ENCODE results near the gene PPP1R37.
"Not testable (repeated sequence)": the region's sequence is repeated elsewhere in the genome, so short reads cannot be mapped to it uniquely, and the experiment has no call there.

The PPP1R37 gene

GRCh38 chr19:45117671-45118070 is 24.7 kb downstream of the PPP1R37 start:
- no peak for DNase-seq

DNA sequence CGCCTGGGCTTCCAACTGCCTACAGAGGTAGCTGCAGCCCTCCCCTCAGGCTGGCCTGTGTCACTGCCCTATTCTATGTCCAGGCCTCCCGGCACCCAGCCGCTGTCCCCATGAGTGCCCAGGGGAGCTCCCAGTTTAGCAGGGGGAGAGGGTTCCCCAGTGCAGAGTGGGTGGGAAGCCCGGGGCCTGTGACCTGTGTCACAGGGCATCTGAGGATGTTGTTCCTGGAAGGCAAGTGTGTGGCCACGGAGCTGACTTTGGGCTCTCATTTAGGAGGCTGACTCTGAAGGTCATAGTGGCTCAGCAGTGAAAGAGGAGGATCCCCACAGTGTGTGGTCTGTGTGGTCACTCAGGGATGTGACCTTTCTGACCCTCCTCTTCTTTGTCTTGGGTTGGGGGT is 25.1 kb downstream of the PPP1R37 start:
- DNase-seq: no peak

- DNase-seq: not testable (repeated sequence)
These were observed 25.8 kb downstream of the PPP1R37 start for GRCh38 chr19:45118591-45119355.

DNA sequence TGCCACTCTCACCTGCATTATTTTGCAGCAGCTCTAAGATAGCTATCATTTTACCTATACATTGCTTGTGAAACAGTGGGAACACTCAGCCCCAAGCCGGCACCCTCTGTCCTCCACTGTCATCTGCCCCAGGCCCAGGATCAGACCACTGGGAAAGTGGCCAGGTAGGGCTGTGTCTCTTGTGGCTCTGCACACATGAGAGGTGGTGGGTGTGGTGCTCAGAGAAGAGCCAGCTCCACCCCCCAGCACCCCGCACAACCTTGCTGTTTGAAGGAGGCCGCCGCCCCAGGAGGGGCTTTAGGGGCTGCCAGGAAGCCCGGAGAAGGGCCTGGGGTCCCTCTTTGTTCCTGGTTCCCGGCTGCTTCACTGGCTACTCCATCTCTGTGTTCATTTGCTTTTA is 26.6 kb downstream of the PPP1R37 start:
- no peak for DNase-seq

GRCh38 chr19:45121827-45122345 is 28.9 kb downstream of the PPP1R37 start:
- no peak for DNase-seq

DNA sequence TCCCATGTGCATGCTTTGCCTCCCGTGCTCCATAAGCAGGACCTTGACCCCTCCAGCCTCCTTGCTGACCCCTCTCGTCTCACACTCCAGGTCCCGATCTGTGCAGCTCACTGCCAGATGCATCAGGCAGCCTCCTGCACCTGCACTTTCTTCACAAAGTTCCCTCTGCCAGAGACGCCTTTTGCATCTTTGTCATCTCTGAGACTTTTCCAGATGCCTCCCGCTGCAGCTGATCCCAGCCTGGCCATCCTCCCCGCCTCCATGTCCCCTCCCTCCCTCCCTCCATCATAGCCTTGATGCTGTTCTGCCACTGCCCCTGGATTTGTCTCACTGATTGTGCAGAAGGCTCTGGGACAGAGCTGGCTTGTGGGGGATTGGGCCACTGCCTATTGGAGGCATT is 29.9 kb downstream of the PPP1R37 start:
- DNase-seq: no peak

- DNase-seq: no peak
These were observed 30.5 kb downstream of the PPP1R37 start for GRCh38 chr19:45123440-45123850.

DNA sequence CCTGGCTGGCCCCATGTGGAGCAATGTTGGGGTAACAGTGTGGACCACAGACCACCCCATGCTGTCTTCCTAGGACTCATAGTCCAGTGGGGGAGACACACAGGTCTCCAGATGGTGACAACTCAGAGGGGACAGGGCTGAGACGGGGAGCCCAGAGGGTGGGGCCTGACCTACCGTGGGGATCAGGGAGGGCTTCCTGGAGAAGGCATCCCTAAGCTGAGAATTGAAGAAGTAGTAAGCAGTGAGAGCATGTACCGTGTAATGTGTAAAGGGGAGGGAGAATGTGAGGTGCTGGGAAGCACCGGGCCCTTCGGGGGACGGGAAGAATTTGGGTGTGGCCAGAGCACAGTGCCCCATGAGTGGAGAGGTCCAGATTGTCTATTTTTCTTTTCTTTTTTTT is 31.0 kb downstream of the PPP1R37 start:
- DNase-seq: no peak

GRCh38 chr19:45125360-45125759 is 32.4 kb downstream of the PPP1R37 start:
- no peak for DNase-seq

DNA sequence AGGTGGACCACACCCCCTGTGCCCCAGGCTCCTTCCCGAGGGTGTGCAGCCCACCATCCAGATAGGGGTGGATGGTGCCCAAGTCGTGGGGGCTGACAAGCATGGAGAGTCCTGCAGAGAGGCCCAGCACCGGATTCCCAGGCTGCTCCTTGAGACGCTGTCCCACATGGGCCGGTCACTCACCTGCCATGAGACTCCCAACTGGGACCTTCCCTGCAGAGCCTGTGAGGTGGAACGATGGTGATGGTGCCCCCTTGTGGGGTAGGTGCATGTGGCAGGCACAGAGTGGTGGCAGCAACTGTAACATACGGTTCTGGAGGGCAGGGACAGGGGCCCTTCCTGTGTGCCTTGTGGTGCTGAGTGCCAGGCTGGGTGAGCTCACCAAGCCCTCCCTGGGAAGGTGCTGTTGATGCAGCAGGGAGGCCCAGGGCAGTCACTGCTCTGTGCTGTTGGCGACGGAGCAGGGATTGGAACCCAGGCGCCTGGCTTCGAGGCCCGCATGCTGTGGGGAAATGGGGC is 33.1 kb downstream of the PPP1R37 start:
- peak; percentile 73 for DNase-seq

DNA sequence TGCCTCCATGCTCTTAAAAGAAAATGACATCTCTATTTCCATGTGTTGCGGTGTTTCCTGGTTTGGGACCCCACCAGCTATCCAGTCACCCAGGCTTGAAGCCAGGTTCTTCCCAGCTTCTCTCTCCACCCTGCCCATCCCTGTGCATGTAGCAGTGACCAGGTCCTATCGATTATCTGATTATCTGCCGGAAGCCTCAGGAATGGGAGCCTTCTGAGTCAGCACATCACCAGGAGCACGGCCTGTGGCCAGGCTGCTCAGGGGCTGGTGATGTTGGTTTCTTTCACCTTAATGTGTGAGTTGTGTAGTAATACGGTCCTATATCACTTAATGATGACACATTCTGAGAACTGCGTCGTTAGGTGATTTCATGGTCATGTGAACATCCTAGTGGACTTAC is 33.7 kb downstream of the PPP1R37 start:
- DNase-seq: no peak

DNA sequence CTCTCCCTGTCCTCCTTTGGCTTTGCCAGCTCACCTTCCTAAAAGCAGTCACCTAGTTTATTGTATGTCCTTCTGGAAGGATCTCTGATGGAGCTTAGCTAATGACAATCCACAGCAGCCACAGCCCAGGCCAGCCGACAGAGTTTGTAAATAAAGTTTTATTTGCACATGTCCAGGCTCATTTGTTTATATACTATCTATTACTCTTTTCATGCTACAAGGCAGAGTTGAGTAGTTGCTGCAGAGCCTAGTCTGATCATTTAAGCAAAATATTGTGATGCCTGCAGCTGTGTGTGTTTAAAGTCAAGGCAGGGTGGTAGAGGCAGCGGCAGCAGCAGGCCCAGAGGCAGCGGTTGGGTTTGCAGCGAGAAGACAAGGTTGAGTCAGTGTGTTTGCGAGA is 35.2 kb downstream of the PPP1R37 start:
- no peak for DNase-seq

DNA sequence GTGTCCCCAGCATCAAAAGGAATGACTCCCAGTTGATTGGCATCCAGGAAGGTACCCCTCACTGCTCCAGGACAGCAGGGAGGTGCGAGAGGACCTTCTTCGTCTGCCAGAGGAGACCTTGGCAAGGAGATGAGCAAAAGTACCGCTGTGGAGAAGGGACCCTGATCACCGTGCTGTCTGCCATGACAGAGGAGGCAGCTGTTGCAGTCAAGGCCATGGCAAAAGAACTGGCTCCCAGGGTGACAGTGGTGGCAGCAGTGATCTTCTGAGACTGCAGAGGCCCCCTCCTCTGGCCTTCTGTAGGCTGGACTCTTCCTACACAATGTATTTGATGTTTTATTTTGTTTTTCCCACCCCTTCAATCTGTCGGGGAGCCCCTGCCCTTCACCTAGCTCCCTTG is 35.8 kb downstream of the PPP1R37 start:
- no peak for DNase-seq

GRCh38 chr19:45130236-45130635 is 37.3 kb downstream of the PPP1R37 start:
- DNase-seq: no peak

DNA sequence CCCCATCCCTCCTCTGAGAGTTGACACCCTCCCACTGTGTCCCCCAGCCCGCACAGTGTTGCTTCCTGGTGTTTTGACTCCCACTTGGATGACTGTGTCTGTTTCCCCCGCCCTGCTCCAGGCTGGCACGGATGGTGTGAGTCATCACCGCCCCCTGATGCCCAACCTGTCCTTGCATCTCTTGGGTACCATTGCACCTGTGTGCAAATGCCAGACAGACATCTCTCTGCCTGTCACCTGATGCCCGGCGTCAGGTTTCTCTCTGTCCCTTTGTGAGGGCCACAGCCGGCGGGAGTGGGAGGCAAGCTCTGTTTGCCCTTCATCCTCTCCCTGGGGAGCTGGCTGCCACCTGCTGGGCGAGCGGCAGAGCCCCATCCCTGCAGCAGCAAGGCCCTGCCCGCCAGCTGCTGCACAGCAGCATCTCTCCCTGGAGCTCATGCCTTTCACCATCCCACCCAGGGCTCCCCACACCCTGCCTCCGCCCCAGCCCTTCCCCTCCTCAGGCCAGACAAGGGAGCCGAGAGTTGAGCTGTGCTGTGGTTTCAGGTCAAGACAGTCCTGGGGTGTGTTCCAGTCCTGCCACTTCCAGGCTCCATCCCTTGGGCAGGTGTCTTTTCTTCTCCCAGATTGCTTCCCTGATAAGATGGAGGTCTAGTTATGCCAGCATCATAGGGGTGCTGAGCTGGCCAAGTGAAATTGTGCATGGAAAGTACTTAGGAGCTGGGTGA is 38.1 kb downstream of the PPP1R37 start:
- DNase-seq: no peak

DNA sequence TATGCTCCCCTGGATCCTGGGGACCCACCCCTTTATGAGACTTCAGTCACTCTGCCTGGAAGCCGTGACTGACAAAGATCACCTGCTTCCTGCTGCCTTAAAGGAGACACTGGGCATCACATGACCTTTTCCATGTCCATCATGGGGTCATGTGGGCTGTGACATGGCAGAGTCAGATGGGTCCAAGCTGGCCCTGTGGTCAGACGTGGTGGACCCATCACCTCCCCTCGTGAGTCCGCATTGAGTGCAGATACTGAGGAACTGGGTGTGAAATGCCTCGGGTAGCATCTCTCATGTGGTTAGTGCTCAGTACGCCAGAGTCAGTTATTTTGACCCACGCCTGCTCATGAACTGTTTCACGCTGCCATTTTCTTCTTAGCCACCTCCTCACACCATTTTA is 40.7 kb downstream of the PPP1R37 start:
- no peak for DNase-seq

DNA sequence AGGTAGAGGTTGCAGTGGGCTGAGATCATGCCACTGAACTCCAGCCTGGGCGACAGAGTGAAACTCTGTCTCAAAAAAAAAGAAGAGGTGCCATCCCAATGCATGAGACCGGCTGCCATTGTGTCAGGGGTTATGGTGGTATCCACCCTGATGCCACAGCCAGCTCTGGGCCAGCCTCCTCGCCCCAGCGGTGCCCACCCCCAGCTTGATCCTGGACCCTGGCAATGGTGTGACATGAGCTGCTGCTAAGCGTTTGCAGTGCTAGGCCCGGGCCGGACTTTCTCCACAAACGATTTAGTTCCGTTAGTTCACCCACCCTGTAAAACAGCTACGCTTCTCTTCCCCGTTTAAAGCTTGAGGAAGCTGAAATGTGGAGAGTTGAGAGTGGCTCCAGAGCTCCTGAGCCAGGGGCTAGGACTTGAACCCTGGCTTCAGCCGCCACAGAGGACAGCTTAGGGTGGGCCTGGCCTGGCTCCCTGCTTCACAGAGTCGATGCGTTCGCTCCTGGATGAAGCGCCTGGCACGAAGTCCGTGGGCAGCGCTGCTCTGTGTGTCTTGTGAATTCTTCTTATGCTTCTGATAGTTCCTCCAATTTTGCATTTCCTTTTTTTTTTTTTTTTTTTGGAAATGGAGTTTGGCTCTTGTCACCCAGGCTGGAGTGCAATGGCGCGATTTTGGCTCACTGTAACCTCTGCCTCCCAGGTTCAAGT is 42.4 kb downstream of the PPP1R37 start:
- DNase-seq: no peak

DNA sequence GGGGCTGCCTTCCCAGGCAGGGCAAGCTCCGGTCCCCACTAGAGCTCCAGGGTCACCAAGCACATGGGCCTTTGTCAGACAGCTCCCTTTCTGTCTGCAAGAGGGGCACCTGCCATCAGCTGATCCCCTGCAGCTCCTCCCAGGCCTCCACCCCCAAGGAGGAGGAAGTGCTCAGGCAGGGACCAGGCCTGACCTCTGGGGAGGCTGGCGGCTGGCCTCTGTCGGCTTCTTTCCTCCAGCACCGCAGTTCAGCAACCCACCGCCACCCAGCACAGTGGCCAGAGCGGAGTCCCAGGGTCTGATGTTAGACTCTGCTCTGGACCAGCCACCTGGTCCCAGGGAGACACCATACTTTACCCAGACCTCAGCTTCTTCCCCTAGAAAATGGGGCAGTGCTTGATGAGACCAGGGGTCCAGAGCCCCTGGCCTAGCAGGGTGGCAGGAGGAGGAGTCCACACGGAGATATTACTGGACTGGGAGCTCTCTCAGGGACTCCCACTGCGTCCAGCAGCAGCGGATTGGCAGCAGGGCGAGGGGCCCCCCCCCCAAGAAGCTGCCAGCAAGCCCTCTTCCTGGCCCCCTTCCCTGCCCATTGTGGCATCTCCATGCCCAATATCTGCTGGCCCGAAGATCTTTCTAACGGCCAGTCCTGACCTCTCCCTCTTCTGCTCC is 43.7 kb downstream of the PPP1R37 start:
- no peak for DNase-seq

DNA sequence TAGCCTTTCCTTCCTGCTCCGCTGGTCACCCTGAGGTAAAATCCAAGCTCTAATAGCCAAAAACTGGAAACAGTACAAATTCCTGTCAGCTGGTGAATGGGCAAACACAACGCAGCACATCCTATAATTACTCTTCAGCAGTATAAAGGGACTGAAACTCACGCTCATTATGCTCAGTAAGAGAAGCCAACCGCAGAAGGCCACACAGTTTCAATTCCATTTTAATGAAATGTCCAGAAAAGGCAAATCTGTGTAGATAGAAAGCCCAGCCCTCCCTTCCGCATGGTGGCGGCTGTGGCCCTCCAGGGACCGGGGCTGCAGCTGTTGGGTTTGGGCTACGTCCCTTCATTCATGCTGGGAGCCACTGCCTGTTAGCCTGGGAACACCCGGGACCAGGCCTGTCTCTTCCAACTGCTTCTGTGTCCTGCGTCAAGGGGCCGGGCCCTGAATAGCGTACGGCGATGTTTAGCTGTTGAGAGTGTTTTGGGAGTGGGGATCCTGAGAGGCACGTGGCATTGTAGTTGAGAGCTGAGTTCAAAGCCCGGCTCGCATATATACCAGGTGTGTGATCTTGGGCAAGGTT is 44.3 kb downstream of the PPP1R37 start:
- DNase-seq: no peak

DNA sequence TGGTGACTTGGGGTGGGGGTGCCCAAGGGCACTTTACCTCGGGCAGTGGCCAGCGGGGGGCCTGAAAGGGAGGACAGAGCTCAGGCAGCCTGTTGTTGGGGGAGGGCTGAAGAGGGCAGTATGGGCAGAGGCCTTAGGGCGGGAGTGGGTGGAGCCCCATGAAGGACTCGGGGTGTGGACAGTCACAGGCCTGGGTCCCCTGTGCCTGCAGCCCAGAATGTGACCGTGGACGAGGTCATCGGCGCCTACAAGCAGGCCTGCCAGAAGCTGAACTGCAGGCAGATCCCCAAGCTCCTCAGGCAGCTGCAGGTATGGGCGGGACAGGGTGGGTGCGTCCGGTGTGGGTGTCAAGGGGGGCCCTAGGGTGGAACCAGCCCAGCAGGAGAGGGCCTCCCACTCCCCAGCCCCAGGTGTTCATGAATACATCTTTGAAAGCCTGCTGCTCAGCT is 45.3 kb downstream of the PPP1R37 start:
- DNase-seq: no peak

DNA sequence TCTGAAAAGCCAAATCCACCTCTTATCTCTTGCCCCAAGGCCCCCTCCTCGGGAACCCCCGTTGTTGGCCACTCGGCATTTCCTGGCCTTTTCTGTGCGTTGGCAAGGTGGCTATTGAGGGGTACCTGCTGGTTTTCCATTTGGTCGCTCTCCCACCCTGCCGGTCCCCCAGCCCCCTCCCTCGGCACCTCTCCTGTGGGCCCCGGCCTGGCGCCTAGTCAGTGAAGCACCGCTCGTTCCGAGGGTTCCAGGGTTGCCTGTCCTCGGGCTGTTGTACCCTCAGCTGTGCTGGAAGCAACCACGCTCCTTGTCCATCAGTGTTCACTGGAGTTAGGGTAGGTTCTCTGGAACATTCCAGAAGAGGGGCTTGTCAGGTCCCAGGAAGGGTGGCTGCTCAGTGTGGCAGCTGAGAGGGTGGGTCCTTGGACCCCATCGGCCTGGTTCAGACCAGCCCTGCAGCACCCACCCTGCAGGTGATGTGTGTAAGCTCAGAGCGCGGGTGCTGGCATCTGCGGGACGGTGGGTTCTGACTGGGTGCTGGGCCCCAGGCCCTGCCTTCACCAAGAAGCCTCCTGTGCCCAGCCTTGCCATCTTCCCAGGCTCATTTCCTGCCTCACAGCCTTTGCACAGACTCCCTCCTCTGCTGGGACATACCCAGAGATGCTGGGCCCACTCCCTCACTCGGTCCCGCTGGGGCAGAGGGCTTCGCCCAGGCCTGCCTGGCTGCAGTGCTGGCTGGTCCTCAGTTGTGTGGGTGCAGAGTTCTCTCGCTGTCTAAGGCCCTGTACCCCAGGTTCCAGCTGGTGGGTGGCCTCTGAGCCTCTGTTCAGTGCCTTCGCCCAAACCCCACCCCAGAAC is 46.5 kb downstream of the PPP1R37 start:
- no peak for DNase-seq
